NOMO-1 treated with dmso at 0.1 percent for 144 hours (cell line): ENCODE data around the gene CAPN1.

Experiments used
- DNase-seq: peaks from one replicate; lab custom pipeline; 2025; ENCODE audit not compliant: unreplicated experiment; lab: John Stamatoyannopoulos, UW

The CAPN1 gene

DNA sequence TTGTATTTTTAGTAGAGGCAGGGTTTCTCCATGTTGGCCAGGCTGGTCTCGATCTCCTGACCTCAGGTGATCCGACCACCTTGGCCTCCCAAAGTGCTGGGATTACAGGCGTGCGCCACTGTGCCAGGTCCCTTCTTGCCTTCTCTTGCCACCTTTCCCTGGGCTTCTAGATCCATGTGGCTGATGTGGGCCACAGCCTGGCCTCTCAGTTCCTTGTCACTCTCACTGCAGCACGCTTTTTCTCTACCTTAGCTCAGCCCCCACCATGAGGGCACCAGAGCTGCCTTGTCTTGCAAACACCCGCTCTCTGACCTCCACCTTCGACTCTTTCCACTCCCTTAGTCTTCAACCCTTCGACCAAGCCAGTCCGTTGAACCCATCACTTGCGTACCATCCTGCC lies 7.5 kb downstream of the CAPN1 start:
- DNase-seq, result no peak

- DNase-seq, result no peak
Observed at GRCh38 chr11:65194564-65194963, 12.8 kb downstream of the CAPN1 start.

- no peak for DNase-seq
Observed at GRCh38 chr11:65204143-65204542, 22.4 kb downstream of the CAPN1 start.

DNA sequence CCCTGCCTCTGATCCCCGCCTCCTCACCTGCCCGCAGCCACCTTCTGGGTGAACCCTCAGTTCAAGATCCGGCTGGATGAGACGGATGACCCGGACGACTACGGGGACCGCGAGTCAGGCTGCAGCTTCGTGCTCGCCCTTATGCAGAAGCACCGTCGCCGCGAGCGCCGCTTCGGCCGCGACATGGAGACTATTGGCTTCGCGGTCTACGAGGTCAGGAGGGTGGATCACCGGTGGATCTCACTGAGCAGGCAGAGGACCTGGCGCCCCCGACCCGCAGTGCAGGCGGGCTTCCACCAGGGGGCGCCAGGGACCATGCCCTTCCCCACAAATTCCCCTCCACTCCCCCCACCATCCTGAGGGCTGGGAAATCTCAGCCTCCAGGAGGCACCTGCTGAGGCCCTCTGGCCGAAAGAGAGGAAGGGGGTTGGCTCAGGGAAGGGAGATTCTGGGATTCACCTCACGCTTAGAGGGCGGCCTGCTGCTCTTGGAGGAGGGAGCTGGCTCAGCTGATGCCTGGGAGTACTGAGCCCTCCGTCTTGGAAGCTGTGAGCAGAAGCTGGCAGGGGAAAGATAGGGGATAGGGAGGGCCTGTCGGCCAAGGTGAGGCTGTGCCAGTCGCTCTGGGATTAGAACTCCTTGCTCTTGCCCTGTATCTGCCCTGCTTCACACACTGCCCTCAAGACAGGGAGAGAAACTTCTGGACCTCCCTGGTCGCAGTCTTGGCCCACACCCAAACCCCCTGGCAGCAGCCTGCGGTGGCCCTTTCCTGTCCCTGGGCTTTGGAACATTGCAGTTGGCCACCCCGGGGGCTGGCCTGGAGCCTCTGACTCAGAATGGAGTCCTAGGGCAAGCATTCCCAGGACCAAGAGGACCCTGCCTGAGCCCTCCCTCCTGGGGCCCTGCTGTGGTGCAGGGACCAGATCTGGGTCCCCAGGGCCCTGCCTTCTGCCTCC lies 23.2 kb downstream of the CAPN1 start:
- peak; percentile 2 for DNase-seq

- no peak for DNase-seq
Observed at GRCh38 chr11:65205602-65205967, 23.9 kb downstream of the CAPN1 start.

GRCh38 chr11:65206441-65206841 lies 24.7 kb downstream of the CAPN1 start:
- no peak for DNase-seq

DNA sequence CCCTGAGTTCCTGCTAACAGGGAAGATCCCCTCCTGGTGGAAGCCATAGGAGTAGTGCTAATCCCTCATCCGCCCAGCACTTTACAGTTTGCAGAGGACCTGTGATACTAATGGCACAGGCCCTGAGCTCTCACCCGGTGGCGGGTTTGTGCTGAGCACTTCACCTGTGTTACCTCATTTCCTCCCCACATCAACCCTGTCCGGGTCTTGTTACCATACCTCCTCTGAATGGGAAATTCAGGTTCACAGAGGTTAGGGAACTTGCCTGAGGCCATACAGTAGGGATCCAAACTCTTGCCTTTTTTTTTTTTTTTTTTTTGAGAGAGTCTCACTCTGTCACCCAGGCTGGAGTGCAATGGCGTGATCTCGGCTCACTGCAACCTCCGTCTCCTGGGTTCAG lies 25.2 kb downstream of the CAPN1 start:
- no peak for DNase-seq

DNA sequence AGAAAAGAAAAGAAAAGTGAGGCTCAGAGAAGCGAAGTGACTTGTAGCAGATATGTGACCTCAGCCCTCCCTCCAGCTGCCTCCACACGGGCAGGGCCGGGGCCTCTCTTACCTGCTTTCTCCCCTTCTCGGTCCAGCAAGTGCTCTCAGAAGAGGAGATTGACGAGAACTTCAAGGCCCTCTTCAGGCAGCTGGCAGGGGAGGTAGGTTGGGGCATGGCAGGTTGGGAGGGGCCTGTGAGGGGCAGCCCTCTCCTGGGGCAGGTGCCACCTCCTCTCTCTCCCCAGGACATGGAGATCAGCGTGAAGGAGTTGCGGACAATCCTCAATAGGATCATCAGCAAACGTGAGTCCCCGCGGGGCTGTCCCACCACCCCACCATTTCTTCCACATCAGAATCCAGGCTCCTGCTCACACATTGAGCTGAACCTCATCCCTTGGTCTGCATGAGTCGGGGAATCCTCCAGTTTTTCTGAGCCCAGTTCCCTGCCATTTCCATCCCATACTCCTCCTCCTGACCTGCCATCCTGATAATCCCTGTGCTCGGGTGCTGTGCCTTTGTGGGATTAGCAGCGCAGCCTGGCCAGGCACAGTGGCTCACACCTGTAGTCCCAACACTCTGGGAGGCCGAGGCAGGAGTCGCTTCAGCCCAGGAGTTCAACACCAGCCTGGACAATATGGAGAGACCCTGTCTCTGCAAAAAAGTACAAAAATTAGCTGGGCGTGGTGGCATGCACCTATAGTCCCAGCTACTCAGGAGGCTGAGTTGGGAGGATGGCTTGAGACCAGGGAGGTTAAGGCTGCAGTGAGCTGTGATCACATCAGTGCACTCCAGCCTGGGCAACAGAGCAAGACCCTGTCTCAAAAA lies 26.4 kb downstream of the CAPN1 start:
- DNase-seq, result no peak

- no peak for DNase-seq
Observed at GRCh38 chr11:65208785-65209710, 27.3 kb downstream of the CAPN1 start.

DNA sequence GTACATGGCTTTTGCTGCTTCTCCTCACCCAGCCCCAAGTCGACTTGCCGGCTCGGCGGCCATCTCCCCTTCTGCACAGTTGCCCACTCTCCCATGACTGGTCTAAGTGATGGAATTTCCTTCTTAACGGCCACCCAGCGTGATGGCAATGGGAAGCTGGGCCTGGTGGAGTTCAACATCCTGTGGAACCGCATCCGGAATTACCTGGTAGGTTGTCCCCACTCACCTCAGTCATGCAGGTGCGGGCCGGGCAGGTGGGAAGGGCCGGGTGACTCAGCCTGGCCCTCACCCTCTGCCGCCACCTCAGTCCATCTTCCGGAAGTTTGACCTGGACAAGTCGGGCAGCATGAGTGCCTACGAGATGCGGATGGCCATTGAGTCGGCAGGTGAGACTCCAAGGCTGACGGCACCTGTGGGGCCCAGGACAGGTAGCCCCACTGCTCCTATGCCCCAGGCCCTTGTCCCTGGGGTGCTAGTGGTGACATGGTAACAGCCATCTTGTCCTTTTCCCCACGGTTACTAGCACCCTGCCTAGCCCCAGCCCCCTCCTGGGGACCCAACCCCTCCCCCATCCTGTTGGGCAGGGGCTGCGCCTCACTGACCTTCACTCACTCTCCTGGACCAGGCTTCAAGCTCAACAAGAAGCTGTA lies 28.1 kb downstream of the CAPN1 start:
- DNase-seq, result no peak

DNA sequence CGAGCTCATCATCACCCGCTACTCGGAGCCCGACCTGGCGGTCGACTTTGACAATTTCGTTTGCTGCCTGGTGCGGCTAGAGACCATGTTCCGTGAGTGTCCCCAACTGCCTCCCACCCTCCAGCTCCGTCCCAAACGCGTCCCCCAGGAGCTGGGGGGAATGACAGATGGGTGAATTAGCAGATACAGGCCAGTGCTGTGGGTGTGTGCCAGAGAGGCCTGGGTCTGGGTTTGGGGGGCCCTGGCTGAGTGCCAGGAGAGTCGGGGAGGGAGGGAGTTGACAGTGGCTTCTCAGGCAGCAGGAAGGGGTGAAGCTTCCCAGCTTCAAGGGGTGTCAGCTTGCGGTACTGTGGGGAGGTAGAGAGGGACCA lies 28.6 kb downstream of the CAPN1 start:
- DNase-seq, result no peak

DNA sequence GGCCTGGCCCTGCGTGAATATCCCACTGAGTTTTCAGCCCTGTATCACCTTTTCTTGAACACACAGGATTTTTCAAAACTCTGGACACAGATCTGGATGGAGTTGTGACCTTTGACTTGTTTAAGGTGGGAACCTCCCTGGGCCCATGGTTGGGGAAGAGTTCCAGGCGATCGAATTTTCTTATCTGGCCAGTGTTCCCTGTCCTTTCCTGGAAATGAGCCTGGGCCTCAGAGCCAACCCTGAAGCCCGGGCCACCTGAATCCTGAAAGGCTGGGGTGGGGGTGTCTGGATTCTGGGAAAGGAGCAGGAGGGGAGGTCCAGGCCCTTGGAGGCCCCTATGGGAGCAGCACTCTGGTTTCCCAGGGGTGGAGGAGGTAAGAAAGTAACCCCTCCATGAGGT lies 29.0 kb downstream of the CAPN1 start:
- no peak for DNase-seq

- no peak for DNase-seq
Observed at GRCh38 chr11:65211293-65212105, 29.8 kb downstream of the CAPN1 start.

DNA sequence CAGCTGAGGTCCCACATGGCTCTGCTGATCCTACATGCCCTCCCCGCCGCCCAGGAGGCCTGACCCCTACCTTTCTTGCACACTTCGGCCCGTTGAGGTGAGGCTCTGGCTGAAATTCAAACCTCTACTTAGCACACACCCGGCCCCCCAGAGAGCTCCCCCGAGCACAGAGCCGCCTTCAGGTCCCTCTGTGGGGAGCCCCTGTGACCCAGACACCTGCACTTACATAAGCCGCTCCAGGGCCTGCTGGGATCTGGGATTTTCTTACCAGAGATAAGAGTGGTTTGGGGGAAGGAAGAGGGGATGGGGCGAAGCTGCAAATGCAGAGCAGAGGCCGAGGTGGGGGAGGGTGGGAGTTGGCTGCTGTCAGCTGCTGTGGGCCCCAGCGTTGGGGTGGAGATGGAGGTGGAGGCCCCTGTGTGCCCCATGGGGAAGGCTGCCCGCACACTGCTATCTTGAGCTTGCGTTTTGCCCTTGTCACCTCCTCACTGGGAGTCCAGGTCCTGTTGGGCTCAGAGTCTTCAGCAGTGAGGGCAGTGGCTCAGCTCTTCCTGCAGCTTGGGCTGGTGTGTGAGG lies 30.6 kb downstream of the CAPN1 start:
- DNase-seq, result no peak

GRCh38 chr11:65213322-65214211 lies 31.8 kb downstream of the CAPN1 start:
- peak; percentile 11 for DNase-seq

- no peak for DNase-seq
Observed at GRCh38 chr11:65214212-65214845, 32.6 kb downstream of the CAPN1 start.

- DNase-seq, result no peak
Observed at GRCh38 chr11:65215441-65216076, 33.8 kb downstream of the CAPN1 start.
